GM12875 (cell line): ENCODE results near the gene PRODH2.

ENCODE experiments used
- H3K4me3 ChIP-seq: one replicate; pipeline ENCODE4 v1.5.1; 2011; ENCODE audit warnings: low read depth, low read length, control low read depth
- CTCF ChIP-seq: IDR thresholded peaks from 2 replicates; pipeline ENCODE4 v1.5.1; 2011; ENCODE audit warnings: low read depth, mild to moderate bottlenecking, control low read depth, inconsistent platforms, low read length, moderate library complexity, borderline replicate concordance; ENCODE audit not compliant: insufficient read depth

The PRODH2 gene

GRCh38 chr19:35812220-35813042 lies at the start of gene PRODH2:
Gene PRODH2 (minus strand): TSS chr19:35812845. CDS start chr19:35812805, 40 bp downstream.
- TF ChIP-seq CTCF, result no peak
- no peak within 1 kb of the TSS for H3K4me3 ChIP-seq

GRCh38 chr19:35861640-35862160 lies 49.1 kb upstream of the PRODH2 start:
- no peak overlapping the region for H3K4me3 ChIP-seq
- TF ChIP-seq CTCF, result no peak

- no peak for TF ChIP-seq CTCF
- no peak overlapping the region for H3K4me3 ChIP-seq
Observed at GRCh38 chr19:35860818-35861639, 48.4 kb upstream of the PRODH2 start.

GRCh38 chr19:35860436-35860817 lies 47.8 kb upstream of the PRODH2 start:
- no peak for TF ChIP-seq CTCF
- H3K4me3 ChIP-seq, result no peak overlapping the region

GRCh38 chr19:35859414-35859813 lies 46.8 kb upstream of the PRODH2 start:
- TF ChIP-seq CTCF, result no peak
- no peak overlapping the region for H3K4me3 ChIP-seq

- TF ChIP-seq CTCF, result no peak
- no peak overlapping the region for H3K4me3 ChIP-seq
Observed at GRCh38 chr19:35858311-35858710, 45.7 kb upstream of the PRODH2 start.
